Left ventricle myocardium inferior (tissue), 1 donor: ENCODE measurements around the gene DRC1. TPM values are rescaled to one million over a fixed set of nuclear protein-coding genes. Genes with fewer than 3 reads are reported as not detected.

Experiments
- DNase-seq: peaks from one replicate; pipeline ENCODE4 v3.0.0-alpha.2; 2020
- H3K27ac ChIP-seq: fragments of 200-600 bp; replicated peaks from 2 replicates; pipeline ENCODE4 v1.8.0; 2021
- H3K27me3 ChIP-seq: fragments of 200-600 bp; 2 replicates; pipeline ENCODE4 v1.8.0; 2021; ENCODE audit warnings: low read depth
- H3K36me3 ChIP-seq: fragments of 200-600 bp; 2 replicates; pipeline ENCODE4 v1.8.0; 2021
- H3K4me1 ChIP-seq: fragments of 200-600 bp; 2 replicates; pipeline ENCODE4 v1.8.0; 2021
- H3K4me3 ChIP-seq: fragments of 200-600 bp; 2 replicates; pipeline ENCODE4 v1.8.0; 2021; ENCODE audit warnings: mild to moderate bottlenecking, moderate library complexity
- H3K9me3 ChIP-seq: fragments of 200-600 bp; replicated peaks from 2 replicates; pipeline ENCODE4 v1.8.0; 2021
- intact Hi-C: fragments of 100-400 bp; cut with micrococcal nuclease; formaldehyde crosslinking; loops from one replicate; pipeline ENCODE4 v1.11.0; 2022
- total RNA-seq: library from RNA; stranded (reverse); fragmentation: NEBNext Ultra II Directional; extraction: Animal tissue kit (Norgen Biotek cat#: 25700); gene quantifications from one replicate; pipeline ENCODE4 v1.2.1, GENCODE V29; 2021
- TF ChIP-seq, protein P1 (sequence below): fragments of 200-600 bp; IDR thresholded peaks from 2 replicates; pipeline ENCODE4 v1.8.0; 2021; ENCODE audit warnings: antibody characterized with exemption, mild to moderate bottlenecking, borderline replicate concordance
- donor health status: DM: no; HTN: yes; CAD: no; lungs with severe emphysema.

Gene DRC1
- total RNA-seq, 1 donor from 2014 or later = not detected

GRCh38 chr2:26474261-26474785 is 72.6 kb downstream of the DRC1 start:
- no peak overlapping the region for H3K4me3 ChIP-seq
- intact Hi-C loops = no loop called here
- no peak for DNase-seq

GRCh38 chr2:26475037-26475436 is 73.3 kb downstream of the DRC1 start:
- TF ChIP-seq, protein P1, sequence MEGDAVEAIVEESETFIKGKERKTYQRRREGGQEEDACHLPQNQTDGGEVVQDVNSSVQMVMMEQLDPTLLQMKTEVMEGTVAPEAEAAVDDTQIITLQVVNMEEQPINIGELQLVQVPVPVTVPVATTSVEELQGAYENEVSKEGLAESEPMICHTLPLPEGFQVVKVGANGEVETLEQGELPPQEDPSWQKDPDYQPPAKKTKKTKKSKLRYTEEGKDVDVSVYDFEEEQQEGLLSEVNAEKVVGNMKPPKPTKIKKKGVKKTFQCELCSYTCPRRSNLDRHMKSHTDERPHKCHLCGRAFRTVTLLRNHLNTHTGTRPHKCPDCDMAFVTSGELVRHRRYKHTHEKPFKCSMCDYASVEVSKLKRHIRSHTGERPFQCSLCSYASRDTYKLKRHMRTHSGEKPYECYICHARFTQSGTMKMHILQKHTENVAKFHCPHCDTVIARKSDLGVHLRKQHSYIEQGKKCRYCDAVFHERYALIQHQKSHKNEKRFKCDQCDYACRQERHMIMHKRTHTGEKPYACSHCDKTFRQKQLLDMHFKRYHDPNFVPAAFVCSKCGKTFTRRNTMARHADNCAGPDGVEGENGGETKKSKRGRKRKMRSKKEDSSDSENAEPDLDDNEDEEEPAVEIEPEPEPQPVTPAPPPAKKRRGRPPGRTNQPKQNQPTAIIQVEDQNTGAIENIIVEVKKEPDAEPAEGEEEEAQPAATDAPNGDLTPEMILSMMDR = no peak
- no peak overlapping the region for H3K4me3 ChIP-seq
- DNase-seq = no peak

More at GRCh38 chr2:26474261-26474785, 72.6 kb downstream of the DRC1 start:
- TF ChIP-seq, protein P1 = no peak
- peaks cover 14% of the 10 kb centered on the region for H3K4me1 ChIP-seq
- H3K27ac ChIP-seq = no peak overlapping the region
- H3K27me3 ChIP-seq = no peaks in the 10 kb centered on the region
- peaks cover 11% of the 10 kb centered on the region for H3K9me3 ChIP-seq
- no peaks in the 10 kb centered on the region for H3K36me3 ChIP-seq

GRCh38 chr2:26475832-26476501 is 74.2 kb downstream of the DRC1 start:
- DNase-seq = no peak
- no peak overlapping the region for H3K27ac ChIP-seq
- H3K4me3 ChIP-seq = no peak overlapping the region
- intact Hi-C loops = no loop called here
- no peaks in the 10 kb centered on the region for H3K36me3 ChIP-seq
- peaks cover 14% of the 10 kb centered on the region for H3K4me1 ChIP-seq
- no peaks in the 10 kb centered on the region for H3K27me3 ChIP-seq
- TF ChIP-seq, protein P1 = no peak
- H3K9me3 ChIP-seq = no peaks in the 10 kb centered on the region

More at GRCh38 chr2:26475037-26475436, 73.3 kb downstream of the DRC1 start:
- peaks cover 4% of the 10 kb centered on the region for H3K9me3 ChIP-seq
- H3K4me1 ChIP-seq = peaks cover 14% of the 10 kb centered on the region
- no peaks in the 10 kb centered on the region for H3K36me3 ChIP-seq
- intact Hi-C loops = no loop called here
- no peaks in the 10 kb centered on the region for H3K27me3 ChIP-seq
- no peak overlapping the region for H3K27ac ChIP-seq

DNA sequence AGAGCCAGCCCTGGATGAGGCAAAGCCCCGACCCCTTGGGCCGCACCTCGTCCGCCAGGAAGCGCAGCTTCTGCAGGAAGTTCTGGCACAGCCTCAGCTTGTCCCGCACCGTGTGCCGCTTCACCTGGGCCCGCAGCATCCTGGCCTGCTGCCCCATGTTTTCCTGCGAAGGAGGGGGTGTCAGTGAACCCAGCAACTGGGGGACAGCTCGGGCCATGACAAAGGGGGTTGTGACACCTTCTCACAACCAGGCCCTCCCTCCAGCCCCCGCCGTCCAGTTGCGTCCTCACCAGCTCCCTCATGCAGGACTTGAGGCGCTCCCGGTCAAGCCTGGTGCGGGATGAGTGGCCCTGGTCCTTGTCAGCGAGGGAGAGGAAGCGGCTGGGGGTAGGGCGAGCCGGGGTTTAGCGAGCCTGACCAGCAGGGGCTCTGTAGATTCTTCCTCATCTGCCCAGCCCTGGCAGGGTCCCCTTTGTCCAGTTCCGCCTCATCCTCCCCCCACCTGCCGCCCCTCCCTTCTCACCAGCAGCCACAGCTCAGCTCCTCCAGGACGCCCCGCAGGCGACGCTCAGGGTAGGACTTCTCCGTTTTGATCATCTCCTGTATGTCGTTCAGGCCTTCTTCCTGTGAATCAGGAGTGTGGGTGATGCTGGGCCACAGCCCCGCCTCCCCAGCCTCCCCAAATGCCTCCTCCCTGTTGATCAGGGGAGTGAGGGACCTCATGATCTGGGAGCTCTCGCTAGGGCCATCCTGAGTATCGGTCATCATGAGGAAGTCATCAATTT is 75.6 kb downstream of the DRC1 start:
- DNase-seq = no peak
- H3K4me1 ChIP-seq = peaks cover 14% of the 10 kb centered on the region
- TF ChIP-seq, protein P1 = no peak
- intact Hi-C loops = no loop called here
- no peak overlapping the region for H3K27ac ChIP-seq
- no peaks in the 10 kb centered on the region for H3K36me3 ChIP-seq
- H3K4me3 ChIP-seq = no peak overlapping the region
- no peaks in the 10 kb centered on the region for H3K9me3 ChIP-seq
- no peaks in the 10 kb centered on the region for H3K27me3 ChIP-seq

DNA sequence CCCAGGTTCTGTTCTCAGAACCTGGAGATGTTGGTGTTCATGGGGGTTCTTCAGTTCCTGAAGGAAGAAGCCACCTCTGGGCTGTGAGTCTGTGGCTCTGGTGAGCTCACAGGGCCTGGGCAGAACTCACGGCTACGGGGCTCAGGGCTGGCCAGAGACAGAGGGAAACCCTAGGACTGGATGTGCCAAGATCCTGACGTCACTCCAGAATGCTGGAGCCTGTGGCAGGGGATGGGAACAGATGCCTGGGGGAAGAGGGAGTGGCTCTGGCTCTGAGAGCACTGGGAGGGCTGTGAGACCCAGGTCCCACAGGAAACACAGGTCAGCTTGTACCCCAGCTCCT is 76.2 kb downstream of the DRC1 start, which contains the start of gene OTOF:
Gene OTOF (minus strand): TSS at position 214 of the 343 bp plus-strand sequence.
- TF ChIP-seq, protein P1 = no peak
- H3K9me3 ChIP-seq = no peaks in the 10 kb centered on the region
- H3K27ac ChIP-seq = no peak within 1 kb of the TSS
- H3K4me1 ChIP-seq = peaks cover 14% of the 10 kb centered on the region
- H3K4me3 ChIP-seq = no peak within 1 kb of the TSS
- no peaks in the 10 kb centered on the region for H3K27me3 ChIP-seq
- intact Hi-C loops = no loop called here
- H3K36me3 ChIP-seq = no peaks in the 10 kb centered on the region
- peak; percentile 57 for DNase-seq
